ENCODE measurements around the gene ANKH.
A peak's percentile ranks its signal among the peaks of the same experiment; 100 is the strongest.

ANKH gene

GRCh38 chr5:14669415-14669814, 202.2 kb downstream of the ANKH start:
- no peak overlapping the region for H3K27ac ChIP-seq (ENCODE audit: low read depth, low read length)
- H3K36me3 ChIP-seq (ENCODE audit: control insufficient read depth, insufficient read depth, low read length), result peaks cover 5% of the 10 kb centered on the region; the same call in 1 of the 2 replicates
- no peak overlapping the region for H3K4me3 ChIP-seq (ENCODE audit: low read depth, low read length)
- peaks cover 44% of the 10 kb centered on the region for H3K4me1 ChIP-seq (ENCODE audit: control insufficient read depth, insufficient read depth, low read length)
- peaks cover 12% of the 10 kb centered on the region; the same call in 1 of the 2 replicates for H3K27me3 ChIP-seq (ENCODE audit: control insufficient read depth, insufficient read depth, low read length)
- no peaks in the 10 kb centered on the region for H3K9me3 ChIP-seq (ENCODE audit: control insufficient read depth, insufficient read depth, low read length)
- H3K9ac ChIP-seq (ENCODE audit: low read depth, low read length), result no peak overlapping the region

GRCh38 chr5:14668181-14668591, 203.4 kb downstream of the ANKH start:
- Histone ChIP-seq H3K9me3 (ENCODE audit: control insufficient read depth, insufficient read depth, low read length) (no peaks in the 10 kb centered on the region), H3K27ac (ENCODE audit: low read depth, low read length) (no peak overlapping the region), H3K9ac (ENCODE audit: low read depth, low read length) (no peak overlapping the region), H3K4me1 (ENCODE audit: control insufficient read depth, insufficient read depth, low read length) (peaks cover 37% of the 10 kb centered on the region), H3K4me3 (ENCODE audit: low read depth, low read length) (no peak overlapping the region), H3K36me3 (ENCODE audit: control insufficient read depth, insufficient read depth, low read length) (peaks cover 5% of the 10 kb centered on the region; the same call in 1 of the 2 replicates), H3K27me3 (ENCODE audit: control insufficient read depth, insufficient read depth, low read length) (peaks cover 17% of the 10 kb centered on the region)

GRCh38 chr5:14667770-14668169, 203.8 kb downstream of the ANKH start:
- Histone ChIP-seq H3K9me3 (ENCODE audit: control insufficient read depth, insufficient read depth, low read length) (no peaks in the 10 kb centered on the region), H3K36me3 (ENCODE audit: control insufficient read depth, insufficient read depth, low read length) (peaks cover 5% of the 10 kb centered on the region; the same call in 1 of the 2 replicates), H3K27ac (ENCODE audit: low read depth, low read length) (no peak overlapping the region), H3K27me3 (ENCODE audit: control insufficient read depth, insufficient read depth, low read length) (peaks cover 20% of the 10 kb centered on the region), H3K9ac (ENCODE audit: low read depth, low read length) (no peak overlapping the region), H3K4me1 (ENCODE audit: control insufficient read depth, insufficient read depth, low read length) (peaks cover 33% of the 10 kb centered on the region), H3K4me3 (ENCODE audit: low read depth, low read length) (no peak overlapping the region)

GRCh38 chr5:14667290-14667689, 204.3 kb downstream of the ANKH start:
- H3K27ac ChIP-seq (ENCODE audit: low read depth, low read length), result no peak overlapping the region

GRCh38 chr5:14666357-14666756, 205.2 kb downstream of the ANKH start:
- H3K4me3 ChIP-seq (ENCODE audit: low read depth, low read length), result 0 out of 2 replicates have a peak overlapping the region, but pooled peaks have one; percentile 74
- H3K4me1 ChIP-seq (ENCODE audit: control insufficient read depth, insufficient read depth, low read length), result peaks cover 19% of the 10 kb centered on the region
- peaks cover 5% of the 10 kb centered on the region; the same call in 1 of the 2 replicates for H3K36me3 ChIP-seq (ENCODE audit: control insufficient read depth, insufficient read depth, low read length)
- no peak overlapping the region for H3K27ac ChIP-seq (ENCODE audit: low read depth, low read length)
- no peak overlapping the region for H3K9ac ChIP-seq (ENCODE audit: low read depth, low read length)
- peaks cover 20% of the 10 kb centered on the region for H3K27me3 ChIP-seq (ENCODE audit: control insufficient read depth, insufficient read depth, low read length)
- H3K9me3 ChIP-seq (ENCODE audit: control insufficient read depth, insufficient read depth, low read length), result no peaks in the 10 kb centered on the region

More at GRCh38 chr5:14667290-14667689, 204.3 kb downstream of the ANKH start:
- H3K27me3 ChIP-seq (ENCODE audit: control insufficient read depth, insufficient read depth, low read length), result peaks cover 20% of the 10 kb centered on the region
- H3K36me3 ChIP-seq (ENCODE audit: control insufficient read depth, insufficient read depth, low read length), result peaks cover 5% of the 10 kb centered on the region; the same call in 1 of the 2 replicates
- no peak overlapping the region for H3K9ac ChIP-seq (ENCODE audit: low read depth, low read length)
- H3K9me3 ChIP-seq (ENCODE audit: control insufficient read depth, insufficient read depth, low read length), result no peaks in the 10 kb centered on the region
- peaks cover 28% of the 10 kb centered on the region for H3K4me1 ChIP-seq (ENCODE audit: control insufficient read depth, insufficient read depth, low read length)
- no peak overlapping the region for H3K4me3 ChIP-seq (ENCODE audit: low read depth, low read length)

GRCh38 chr5:14665949-14666348, 205.6 kb downstream of the ANKH start:
- Histone ChIP-seq H3K27ac (ENCODE audit: low read depth, low read length) (no peak overlapping the region), H3K9me3 (ENCODE audit: control insufficient read depth, insufficient read depth, low read length) (no peaks in the 10 kb centered on the region), H3K9ac (ENCODE audit: low read depth, low read length) (no peak overlapping the region), H3K4me1 (ENCODE audit: control insufficient read depth, insufficient read depth, low read length) (peaks cover 15% of the 10 kb centered on the region; the same call in 1 of the 2 replicates), H3K36me3 (ENCODE audit: control insufficient read depth, insufficient read depth, low read length) (peaks cover 5% of the 10 kb centered on the region; the same call in 1 of the 2 replicates), H3K4me3 (ENCODE audit: low read depth, low read length) (peak overlapping the region; percentile 74), H3K27me3 (ENCODE audit: control insufficient read depth, insufficient read depth, low read length) (peaks cover 20% of the 10 kb centered on the region)

- Histone ChIP-seq H3K4me1 (ENCODE audit: control insufficient read depth, insufficient read depth, low read length) (peaks cover 11% of the 10 kb centered on the region; the same call in 1 of the 2 replicates), H3K36me3 (ENCODE audit: control insufficient read depth, insufficient read depth, low read length) (peaks cover 5% of the 10 kb centered on the region; the same call in 1 of the 2 replicates), H3K27ac (ENCODE audit: low read depth, low read length) (peak overlapping the region; percentile 22), H3K4me3 (ENCODE audit: low read depth, low read length) (peak overlapping the region; percentile 74), H3K9me3 (ENCODE audit: control insufficient read depth, insufficient read depth, low read length) (no peaks in the 10 kb centered on the region), H3K9ac (ENCODE audit: low read depth, low read length) (no peak overlapping the region), H3K27me3 (ENCODE audit: control insufficient read depth, insufficient read depth, low read length) (peaks cover 20% of the 10 kb centered on the region)
Measured at GRCh38 chr5:14665101-14665822, 206.3 kb downstream of the ANKH start.

- Histone ChIP-seq H3K36me3 (ENCODE audit: control insufficient read depth, insufficient read depth, low read length) (peaks cover 5% of the 10 kb centered on the region; the same call in 1 of the 2 replicates), H3K9me3 (ENCODE audit: control insufficient read depth, insufficient read depth, low read length) (no peaks in the 10 kb centered on the region), H3K4me3 (ENCODE audit: low read depth, low read length) (peak within 1 kb of the TSS; percentile 74), H3K4me1 (ENCODE audit: control insufficient read depth, insufficient read depth, low read length) (peaks cover 11% of the 10 kb centered on the region; the same call in 1 of the 2 replicates), H3K9ac (ENCODE audit: low read depth, low read length) (peak within 1 kb of the TSS; percentile 50), H3K27me3 (ENCODE audit: control insufficient read depth, insufficient read depth, low read length) (peaks cover 20% of the 10 kb centered on the region), H3K27ac (ENCODE audit: low read depth, low read length) (peak within 1 kb of the TSS; percentile 22)
Measured at GRCh38 chr5:14664270-14665100, 207.1 kb downstream of the ANKH start, which contains the start of gene OTULIN. Gene OTULIN, plus strand, starts transcription at chr5:14664718. Its CDS starts 108 bp downstream, at chr5:14664826.

- Histone ChIP-seq H3K4me1 (ENCODE audit: control insufficient read depth, insufficient read depth, low read length) (peaks cover 11% of the 10 kb centered on the region; the same call in 1 of the 2 replicates), H3K36me3 (ENCODE audit: control insufficient read depth, insufficient read depth, low read length) (peaks cover 5% of the 10 kb centered on the region; the same call in 1 of the 2 replicates), H3K27me3 (ENCODE audit: control insufficient read depth, insufficient read depth, low read length) (peaks cover 20% of the 10 kb centered on the region), H3K9me3 (ENCODE audit: control insufficient read depth, insufficient read depth, low read length) (no peaks in the 10 kb centered on the region), H3K4me3 (ENCODE audit: low read depth, low read length) (peak overlapping the region; percentile 74), H3K9ac (ENCODE audit: low read depth, low read length) (peak overlapping the region; percentile 50), H3K27ac (ENCODE audit: low read depth, low read length) (peak overlapping the region; percentile 22)
Measured at GRCh38 chr5:14663734-14664269, 207.8 kb downstream of the ANKH start.

GRCh38 chr5:14662721-14663260, 208.8 kb downstream of the ANKH start:
- peaks cover 11% of the 10 kb centered on the region; the same call in 1 of the 2 replicates for H3K4me1 ChIP-seq (ENCODE audit: control insufficient read depth, insufficient read depth, low read length)
- no peaks in the 10 kb centered on the region for H3K36me3 ChIP-seq (ENCODE audit: control insufficient read depth, insufficient read depth, low read length)
- H3K9me3 ChIP-seq (ENCODE audit: control insufficient read depth, insufficient read depth, low read length), result no peaks in the 10 kb centered on the region
- no peak overlapping the region for H3K27ac ChIP-seq (ENCODE audit: low read depth, low read length)
- H3K27me3 ChIP-seq (ENCODE audit: control insufficient read depth, insufficient read depth, low read length), result peaks cover 20% of the 10 kb centered on the region
- H3K9ac ChIP-seq (ENCODE audit: low read depth, low read length), result no peak overlapping the region
- no peak overlapping the region for H3K4me3 ChIP-seq (ENCODE audit: low read depth, low read length)
